Kidney epithelial cell (primary cell): ENCODE data around the gene RPLP2. TPM values are rescaled to one million over a fixed set of nuclear protein-coding genes. Genes with fewer than 3 reads are reported as not detected.

Experiments
- DNase-seq: peaks from one replicate; pipeline ENCODE4 v3.0.0-alpha.2; 2010; ENCODE audit warnings: low read depth
- H3K27me3 ChIP-seq: 2 replicates; pipeline ENCODE4 v1.6.0; 2011; ENCODE audit warnings: low read length; ENCODE audit not compliant: control insufficient read depth, insufficient read depth
- H3K36me3 ChIP-seq: 2 replicates; pipeline ENCODE4 v1.5.1; 2011; ENCODE audit warnings: low read length; ENCODE audit not compliant: control insufficient read depth, insufficient read depth
- H3K4me3 ChIP-seq: 2 replicates; pipeline ENCODE4 v1.5.1; 2011; ENCODE audit warnings: low read depth, mild to moderate bottlenecking, control low read depth, low read length
- CTCF ChIP-seq: IDR thresholded peaks from 2 replicates; pipeline ENCODE4 v1.5.1; 2011; ENCODE audit warnings: mild to moderate bottlenecking, moderate library complexity, low read length, control low read depth, inconsistent platforms; ENCODE audit not compliant: insufficient read depth, poor library complexity, severe bottlenecking
- total RNA-seq: library from RNA; depleted of rRNA; stranded (reverse); fragments of >200 nt; gene quantifications from 2 replicates; pipeline ENCODE4 v1.2.3, GENCODE V29; 2015

Gene RPLP2
- total RNA-seq, 1 donor from 2014 or later: 708 TPM

GRCh38 chr11:838441-839279 is 28.9 kb downstream of the RPLP2 start:
- H3K27me3 ChIP-seq: no peaks in the 10 kb centered on the region
- H3K36me3 ChIP-seq: peaks cover 11% of the 10 kb centered on the region
- TF ChIP-seq CTCF: peak; percentile 34
- no peak for DNase-seq
- H3K4me3 ChIP-seq: no peak overlapping the region

- H3K36me3 ChIP-seq: peaks cover 11% of the 10 kb centered on the region
- H3K27me3 ChIP-seq: no peaks in the 10 kb centered on the region
- no peak for DNase-seq
- H3K4me3 ChIP-seq: no peak overlapping the region
- TF ChIP-seq CTCF: no peak
These were observed 29.5 kb downstream of the RPLP2 start for GRCh38 chr11:839280-839623.

GRCh38 chr11:839875-840617 is 30.3 kb downstream of the RPLP2 start:
- peak; percentile 42 for TF ChIP-seq CTCF
- no peak overlapping the region for H3K4me3 ChIP-seq
- no peaks in the 10 kb centered on the region for H3K27me3 ChIP-seq
- DNase-seq: no peak
- H3K36me3 ChIP-seq: peaks cover 11% of the 10 kb centered on the region

GRCh38 chr11:841981-842369 is 32.2 kb downstream of the RPLP2 start:
- H3K27me3 ChIP-seq: no peaks in the 10 kb centered on the region
- TF ChIP-seq CTCF: no peak
- peak overlapping the region; percentile 93 for H3K4me3 ChIP-seq
- no peak for DNase-seq
- H3K36me3 ChIP-seq: peaks cover 7% of the 10 kb centered on the region

GRCh38 chr11:842370-843002 is 32.7 kb downstream of the RPLP2 start, which contains the start of the genes POLR2L and TSPAN4:
Gene POLR2L (minus strand): TSS chr11:842529. CDS start chr11:842508, 21 bp downstream.
Gene TSPAN4 (plus strand): TSS chr11:842852. CDS start chr11:850305, 7,453 bp downstream.
- no peaks in the 10 kb centered on the region for H3K27me3 ChIP-seq
- TF ChIP-seq CTCF: no peak
- no peak for DNase-seq
- H3K4me3 ChIP-seq: peak within 1 kb of the TSS; percentile 93
- peaks cover 5% of the 10 kb centered on the region for H3K36me3 ChIP-seq
